ENCODE results near the gene CTCF.

GRCh38 chr16:67562526-67562917 lies at the start of gene CTCF:
- TF ChIP-seq, protein P1, sequence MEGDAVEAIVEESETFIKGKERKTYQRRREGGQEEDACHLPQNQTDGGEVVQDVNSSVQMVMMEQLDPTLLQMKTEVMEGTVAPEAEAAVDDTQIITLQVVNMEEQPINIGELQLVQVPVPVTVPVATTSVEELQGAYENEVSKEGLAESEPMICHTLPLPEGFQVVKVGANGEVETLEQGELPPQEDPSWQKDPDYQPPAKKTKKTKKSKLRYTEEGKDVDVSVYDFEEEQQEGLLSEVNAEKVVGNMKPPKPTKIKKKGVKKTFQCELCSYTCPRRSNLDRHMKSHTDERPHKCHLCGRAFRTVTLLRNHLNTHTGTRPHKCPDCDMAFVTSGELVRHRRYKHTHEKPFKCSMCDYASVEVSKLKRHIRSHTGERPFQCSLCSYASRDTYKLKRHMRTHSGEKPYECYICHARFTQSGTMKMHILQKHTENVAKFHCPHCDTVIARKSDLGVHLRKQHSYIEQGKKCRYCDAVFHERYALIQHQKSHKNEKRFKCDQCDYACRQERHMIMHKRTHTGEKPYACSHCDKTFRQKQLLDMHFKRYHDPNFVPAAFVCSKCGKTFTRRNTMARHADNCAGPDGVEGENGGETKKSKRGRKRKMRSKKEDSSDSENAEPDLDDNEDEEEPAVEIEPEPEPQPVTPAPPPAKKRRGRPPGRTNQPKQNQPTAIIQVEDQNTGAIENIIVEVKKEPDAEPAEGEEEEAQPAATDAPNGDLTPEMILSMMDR (IDR thresholded peaks at IDR 0.05; ENCODE audit: poor library complexity) = peak; percentile 57
- TF ChIP-seq EZH2 (IDR thresholded peaks at IDR 0.05; ENCODE audit: borderline replicate concordance) = no peak
